OCI-LY7 (cell line): Measurements from ENCODE around the gene TLR5.

ENCODE experiments used
- CTCF ChIP-seq: fragments of 200-600 bp; sonication (generic); conservative IDR thresholded peaks from 2 replicates; pipeline ENCODE4 v1.5.1; 2014; ENCODE audit warnings: mild to moderate bottlenecking, antibody characterized with exemption, low read length, moderate library complexity, mixed read lengths
- EZH2phosphoT487 ChIP-seq: fragments of 200-600 bp; sonication (generic); IDR thresholded peaks from 2 replicates; pipeline ENCODE4 v1.6.1; 2018; ENCODE audit warnings: low read depth, borderline replicate concordance, mild to moderate bottlenecking, mixed run types, antibody characterized with exemption, low read length, moderate library complexity, mixed read lengths

GRCh38 chr1:223189903-223190724 lies 47.1 kb upstream of the TLR5 start:
- TF ChIP-seq CTCF (no peak), EZH2phosphoT487 (no peak)
